Muscle layer of duodenum (tissue), 2 donors: ENCODE data around the gene PXN.
"Not testable (repeated sequence)": the region's sequence is repeated elsewhere in the genome, so short reads cannot be mapped to it uniquely, and the experiment has no call there.

Experiments
- H3K27ac ChIP-seq: one replicate; pipeline ENCODE4 v1.7.0; 2013; ENCODE audit warnings: mild to moderate bottlenecking, low read length
- H3K27me3 ChIP-seq: one replicate; pipeline ENCODE4 v1.7.0; 2013; ENCODE audit warnings: low read depth, mild to moderate bottlenecking, control low read depth, low read length
- H3K36me3 ChIP-seq, 2 donors: one replicate each; pipeline ENCODE4 v1.7.0; 2013; ENCODE audit warnings: low read length in 2 of 2, control low read depth in 1 of 2, mild to moderate bottlenecking in 1 of 2; ENCODE audit not compliant: insufficient read depth in 2 of 2, control insufficient read depth in 1 of 2
- H3K4me1 ChIP-seq, 2 donors: one replicate each; pipeline ENCODE4 v1.7.0; 2013; ENCODE audit warnings: low read length in 2 of 2, mild to moderate bottlenecking in 2 of 2, control low read depth in 1 of 2, moderate library complexity in 1 of 2; ENCODE audit not compliant: insufficient read depth in 2 of 2, control insufficient read depth in 1 of 2
- H3K4me3 ChIP-seq, 2 donors: one replicate each; pipeline ENCODE4 v1.7.0; 2013; ENCODE audit warnings: low read length in 2 of 2, low read depth in 1 of 2, mild to moderate bottlenecking in 1 of 2
- H3K9me3 ChIP-seq, 2 donors: one replicate each; pipeline ENCODE4 v1.7.0; 2013; ENCODE audit warnings: low read length in 2 of 2, control low read depth in 1 of 2, mild to moderate bottlenecking in 1 of 2; ENCODE audit not compliant: control insufficient read depth in 1 of 2
- donor health status: healthy.

The PXN gene

DNA sequence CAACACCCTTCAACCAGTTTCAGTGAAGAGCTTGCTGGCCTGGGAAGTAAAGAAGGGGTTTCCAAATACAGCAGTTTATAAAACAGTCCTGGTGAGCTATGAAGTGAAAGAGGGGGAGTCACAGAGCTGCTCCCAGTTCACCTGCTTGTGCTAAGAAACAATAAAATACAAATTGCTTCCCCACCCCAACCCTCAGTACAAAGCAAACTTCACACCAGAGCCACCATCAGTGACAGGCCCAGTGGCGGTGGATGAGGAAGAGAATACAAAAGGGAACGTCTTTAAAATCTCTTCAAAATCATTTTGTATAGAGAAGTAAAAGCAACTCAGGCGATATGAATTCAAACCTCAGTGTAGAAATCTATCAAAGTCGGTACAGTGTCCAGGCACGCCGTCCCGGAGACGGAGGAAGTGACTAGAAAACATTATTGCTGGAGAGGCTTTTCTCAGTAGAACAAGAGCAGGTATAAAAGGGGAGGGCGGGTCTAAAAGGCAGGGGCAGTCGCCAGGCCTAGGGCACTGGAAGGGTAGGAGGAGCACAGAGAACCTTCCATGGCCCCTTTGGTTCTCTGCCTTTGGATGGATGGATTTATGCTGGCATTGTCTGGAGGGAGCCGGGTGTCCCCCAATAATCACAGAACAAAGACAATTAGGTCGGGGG is 54.2 kb downstream of the PXN start:
- no peaks in the 10 kb centered on the region for H3K27me3 ChIP-seq
- no peak overlapping the region for H3K27ac ChIP-seq
- H3K4me3 ChIP-seq = no peak overlapping the region
- H3K36me3 ChIP-seq = peaks cover 45 to 74% of the 10 kb centered on the region in 2 donors
- no peaks in the 10 kb centered on the region for H3K4me1 ChIP-seq
- no peaks in the 10 kb centered on the region for H3K9me3 ChIP-seq

DNA sequence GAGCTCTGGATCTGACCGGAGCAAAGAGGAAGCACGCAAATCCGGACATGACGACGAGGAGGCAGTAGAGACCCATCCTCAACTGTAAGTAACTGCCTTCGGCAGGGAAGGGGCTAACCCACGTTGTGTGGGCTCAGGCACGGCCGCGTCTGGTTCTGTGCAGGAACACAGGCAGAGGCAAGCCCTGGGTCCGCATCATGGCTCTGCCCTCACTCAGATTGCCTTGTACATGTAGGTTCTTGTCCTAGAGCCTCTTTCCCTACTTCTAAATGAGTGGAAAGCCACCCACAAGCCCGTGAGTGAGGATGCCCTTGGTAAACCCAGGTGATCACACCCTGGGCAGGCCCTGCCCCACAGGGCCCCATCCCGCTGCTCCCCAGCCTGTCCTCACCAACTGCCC is 55.7 kb downstream of the PXN start:
- Histone ChIP-seq H3K4me1 (no peaks in the 10 kb centered on the region), H3K27me3 (no peaks in the 10 kb centered on the region), H3K4me3 (no peak overlapping the region), H3K27ac (no peak overlapping the region), H3K36me3 (peaks cover 35 to 60% of the 10 kb centered on the region in 2 donors), H3K9me3 (no peaks in the 10 kb centered on the region)

DNA sequence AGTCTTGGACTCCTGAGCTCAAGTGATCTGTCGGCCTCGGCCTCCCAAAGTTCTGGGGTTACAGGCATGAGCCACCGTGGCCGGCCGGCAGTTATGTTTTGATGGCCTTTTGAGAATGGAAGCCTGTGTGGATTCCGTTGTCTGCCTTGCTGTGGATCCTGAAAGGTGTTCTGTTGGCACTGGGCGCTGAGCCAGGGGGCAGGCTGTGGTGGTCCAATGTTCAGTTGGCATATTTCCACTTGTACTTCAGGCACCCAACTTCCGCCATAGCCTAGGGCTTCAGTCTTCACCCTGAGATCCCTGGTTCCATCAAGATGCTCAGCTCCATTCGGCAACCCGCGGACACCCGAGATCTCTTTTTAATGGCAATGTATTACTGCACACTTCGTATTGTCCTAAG is 58.3 kb downstream of the PXN start:
- Histone ChIP-seq H3K9me3 (no peaks in the 10 kb centered on the region), H3K27me3 (no peaks in the 10 kb centered on the region), H3K36me3 (peaks cover 16 to 34% of the 10 kb centered on the region in 2 donors), H3K4me3 (no peak overlapping the region), H3K27ac (no peak overlapping the region), H3K4me1 (no peaks in the 10 kb centered on the region)

DNA sequence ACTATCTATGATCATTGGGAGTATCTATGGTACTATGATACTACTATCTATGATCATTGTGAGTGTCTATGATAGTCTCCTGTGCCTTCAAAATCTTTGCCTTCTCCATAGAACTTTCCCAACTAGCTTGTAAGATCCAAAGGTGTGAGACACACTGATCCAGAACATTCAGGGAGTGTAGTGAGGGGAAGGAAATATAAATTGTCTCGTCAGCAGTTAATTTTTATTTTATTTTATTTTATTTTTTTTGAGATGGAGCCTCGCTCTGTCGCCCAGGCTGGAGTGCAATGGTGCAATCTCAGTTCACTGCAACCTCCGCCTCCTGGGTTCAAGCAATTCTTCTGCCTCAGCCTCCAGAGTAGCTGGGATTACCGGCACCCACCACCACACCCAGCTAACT is 58.7 kb downstream of the PXN start:
- not testable (repeated sequence) for H3K4me1 ChIP-seq, H3K4me3 ChIP-seq, H3K27me3 ChIP-seq, H3K9me3 ChIP-seq, H3K27ac ChIP-seq
- peaks cover 12 to 29% of the 10 kb centered on the region in 2 donors for H3K36me3 ChIP-seq

DNA sequence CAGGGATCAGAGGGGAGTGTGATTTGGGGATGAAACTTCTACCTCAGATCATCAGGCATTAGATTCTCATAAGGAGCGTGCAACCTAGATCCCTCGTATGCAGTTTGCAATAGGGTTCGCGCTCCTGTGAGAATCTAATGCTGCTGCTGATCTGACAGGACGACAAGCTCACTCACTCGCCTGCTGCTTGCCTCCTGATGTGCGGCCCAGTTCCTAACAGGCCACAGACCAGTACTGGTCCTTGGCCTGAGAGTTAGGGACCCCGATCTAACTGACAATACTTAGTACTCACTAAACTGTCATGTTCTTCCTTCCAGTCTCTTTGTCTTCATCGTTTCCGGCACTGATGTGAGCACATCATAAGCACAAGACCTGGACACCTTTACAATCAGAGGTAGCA is 59.3 kb downstream of the PXN start:
- Histone ChIP-seq H3K27me3 (no peaks in the 10 kb centered on the region), H3K27ac (no peak overlapping the region)

GRCh38 chr12:120204171-120204570 is 61.4 kb downstream of the PXN start:
- Histone ChIP-seq H3K27me3 (no peaks in the 10 kb centered on the region), H3K27ac (no peak overlapping the region), H3K4me1 (peaks cover 8 to 14% of the 10 kb centered on the region in 2 donors), H3K9me3 (no peaks in the 10 kb centered on the region), H3K4me3 (no peak overlapping the region), H3K36me3 (peaks cover 1 to 13% of the 10 kb centered on the region in 2 donors)

More for the DNA sequence above, 59.3 kb downstream of the PXN start:
- H3K4me3 ChIP-seq = no peak overlapping the region
- H3K9me3 ChIP-seq = no peaks in the 10 kb centered on the region
- H3K36me3 ChIP-seq = peaks cover 6 to 24% of the 10 kb centered on the region in 2 donors
- H3K4me1 ChIP-seq = no peaks in the 10 kb centered on the region

- Histone ChIP-seq H3K4me3 (peak overlapping the region; percentile 97 to 99), H3K36me3 (peaks cover 32 to 39% of the 10 kb centered on the region in 2 donors), H3K4me1 (peaks cover 8 to 29% of the 10 kb centered on the region in 2 donors), H3K9me3 (no peaks in the 10 kb centered on the region), H3K27ac (peak overlapping the region; percentile 93), H3K27me3 (no peaks in the 10 kb centered on the region)
Observed at GRCh38 chr12:120200364-120200800, 65.1 kb downstream of the PXN start.

DNA sequence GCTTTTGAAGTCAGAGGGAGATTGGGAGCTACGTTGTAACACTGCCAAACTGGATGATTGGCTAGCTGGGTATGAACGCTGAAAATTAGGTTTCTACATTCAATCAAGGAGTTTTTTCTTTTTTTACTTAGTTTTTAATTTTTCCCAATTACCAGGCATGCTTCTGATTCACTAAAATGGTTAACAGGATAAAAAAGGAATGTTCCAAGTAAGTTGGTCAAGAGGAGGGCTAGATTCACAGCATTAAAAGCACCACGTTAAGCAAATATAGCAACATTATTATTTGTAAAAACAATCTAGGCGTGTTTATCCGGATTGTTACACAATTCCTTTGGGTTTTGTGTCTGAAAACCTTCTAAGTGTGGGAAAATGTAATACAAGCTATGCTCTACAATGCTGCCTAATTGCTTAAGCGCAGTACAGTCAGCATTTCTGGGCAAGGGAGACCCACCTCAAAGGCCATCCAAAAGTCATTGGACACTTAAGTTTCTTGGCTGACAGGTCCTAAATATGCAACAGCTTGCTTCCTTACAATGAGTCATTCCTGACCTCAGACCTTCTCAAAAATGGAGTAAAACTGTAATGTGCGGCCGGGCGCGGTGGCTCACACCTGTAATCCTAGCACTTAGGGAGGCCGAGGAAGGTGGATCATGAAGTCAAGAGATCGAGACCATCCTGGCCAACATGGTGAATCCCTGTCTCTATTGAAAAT is 65.8 kb downstream of the PXN start:
- Histone ChIP-seq H3K4me1 (peaks cover 8 to 33% of the 10 kb centered on the region in 2 donors), H3K27me3 (no peaks in the 10 kb centered on the region), H3K9me3 (no peaks in the 10 kb centered on the region), H3K4me3 (peak overlapping the region; percentile 97 to 99), H3K36me3 (peaks cover 32 to 39% of the 10 kb centered on the region in 2 donors), H3K27ac (peak overlapping the region; percentile 93)

DNA sequence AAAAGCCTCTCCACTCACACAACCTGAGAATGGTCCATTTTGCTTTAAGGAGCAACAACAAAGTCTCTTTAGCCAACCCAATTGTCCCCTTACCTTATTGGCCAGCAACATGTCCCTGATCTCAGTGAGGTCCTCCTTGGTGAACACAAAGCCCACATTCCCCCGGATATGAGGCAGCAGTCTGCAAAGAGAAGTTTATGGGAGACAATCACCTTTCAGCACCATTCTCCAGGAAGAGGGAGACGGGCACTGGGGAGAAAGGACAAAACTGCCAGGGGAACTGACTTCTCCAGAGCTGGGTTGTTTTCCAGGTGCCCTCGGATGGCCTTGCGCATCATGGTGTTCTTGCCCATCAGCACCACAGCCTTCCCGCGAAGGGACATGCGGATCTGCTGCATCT is 66.5 kb downstream of the PXN start:
- no peaks in the 10 kb centered on the region for H3K9me3 ChIP-seq

GRCh38 chr12:120197542-120197887 is 68.0 kb downstream of the PXN start:
- Histone ChIP-seq H3K4me1 (peaks cover 13 to 45% of the 10 kb centered on the region in 2 donors), H3K27me3 (no peaks in the 10 kb centered on the region), H3K4me3 (no peak overlapping the region), H3K9me3 (no peaks in the 10 kb centered on the region), H3K36me3 (peaks cover 32 to 39% of the 10 kb centered on the region in 2 donors), H3K27ac (no peak overlapping the region)

More for the DNA sequence above, 66.5 kb downstream of the PXN start:
- H3K4me1 ChIP-seq = peaks cover 8 to 35% of the 10 kb centered on the region in 2 donors
- H3K27me3 ChIP-seq = no peaks in the 10 kb centered on the region
- peaks cover 32 to 39% of the 10 kb centered on the region in 2 donors for H3K36me3 ChIP-seq
- H3K4me3 ChIP-seq = peak overlapping the region; percentile 97 to 99
- peak overlapping the region; percentile 93 for H3K27ac ChIP-seq

- H3K4me3 ChIP-seq, H3K27me3 ChIP-seq, H3K27ac ChIP-seq, H3K9me3 ChIP-seq: not testable (repeated sequence)
- H3K36me3 ChIP-seq = peaks cover 32 to 39% of the 10 kb centered on the region in 2 donors
- peaks cover 13 to 45% of the 10 kb centered on the region in 2 donors for H3K4me1 ChIP-seq
Observed at GRCh38 chr12:120196817-120197541, 68.6 kb downstream of the PXN start.
